Measurements from ENCODE around the gene AJUBA. TPM values are rescaled to one million over a fixed set of nuclear protein-coding genes. Genes with fewer than 3 reads are reported as not detected.
A peak's percentile ranks its signal among the peaks of the same experiment; 100 is the strongest.

The AJUBA gene
- total RNA-seq: 1 to 10 TPM; 2.8 to 3.9 TPM
- polyA plus RNA-seq: 1 to 10 TPM in 1 of 2 donors, under 1 TPM in 1; 0.30 to 1.3 TPM

DNA sequence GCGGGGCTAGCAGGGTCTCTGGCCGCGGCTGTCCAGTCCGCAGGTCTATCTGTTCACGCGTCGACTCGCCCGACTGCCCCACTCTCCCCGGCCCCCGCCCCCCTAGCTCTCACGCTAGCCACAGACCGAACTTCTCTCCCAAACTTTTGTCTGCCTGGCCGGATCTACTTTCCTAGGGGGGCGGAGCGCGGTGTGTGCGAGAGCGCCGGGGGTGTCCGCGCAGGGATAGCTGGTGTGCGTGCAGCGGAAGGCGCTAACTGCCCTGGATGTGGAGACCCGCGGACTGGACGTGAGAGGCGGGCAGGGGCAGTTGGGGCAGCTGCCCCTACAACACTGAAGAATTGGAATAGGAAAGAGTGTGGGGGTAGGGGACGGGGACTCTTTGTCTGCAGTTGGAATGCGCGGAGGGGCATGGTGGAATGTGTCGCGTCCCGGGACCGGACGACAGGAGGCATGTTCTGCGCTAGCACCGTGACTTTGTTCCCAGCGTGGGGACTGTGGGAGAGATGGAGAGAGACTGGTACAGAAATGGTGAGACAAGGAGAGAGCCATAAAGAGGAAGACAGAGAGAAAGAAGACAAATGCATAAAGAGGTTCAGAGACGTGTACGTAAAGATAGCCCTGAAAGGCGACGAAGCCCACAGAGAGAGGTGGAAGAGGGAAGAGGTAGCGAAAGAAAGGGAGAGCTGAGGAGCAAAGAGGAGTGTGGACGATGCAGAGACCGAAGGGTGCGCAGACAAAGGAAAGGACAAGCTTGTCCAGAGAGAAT is at the start of gene AJUBA:
AJUBA (minus strand) TSS at position 75 of the 769 bp plus-strand sequence. CDS start 285 bp downstream, outside the sequence.
- POLR2A ChIA-PET (ENCODE audit: partially characterized antibody): interaction anchor here (0.6 to 4.1 kb wide), 16 partner anchors 9 to 426 kb away, joined by 3 to 30 read pairs (median 5); partner anchors contain the start of genes ACIN1, C14orf119, DAD1 and HAUS4
- Mint-ChIP-seq H3K27me3 (no peaks in the 10 kb centered on the region), H3K4me1 (peaks cover 3 to 14% (median 6%) of the 10 kb centered on the region in 4 donors), H3K36me3 (peaks cover 0 to 5% of the 10 kb centered on the region in 2 donors), H3K4me3 (peak within 1 kb of the TSS in 4 of 8 donors; percentile 79 to 83 (median 82)), H3K9me3 (peaks cover 0 to 3% (median 0%) of the 10 kb centered on the region in 8 donors), H3K27ac (peak within 1 kb of the TSS in 2 of 7 donors; percentile 34 to 52)
- DNase-seq: peak; percentile 66 to 80 (median 68)
- CTCF ChIA-PET (ENCODE audit: partially characterized antibody): interaction anchor here (0.8 to 38.6 kb wide), 16 partner anchors 10 to 426 kb away, joined by 3 to 1070 read pairs (median 4); partner anchors contain the start of genes CDH24, HAUS4, PRMT5 and REM2
- no peaks in the 10 kb centered on the region for H3K27me3 ChIP-seq (ENCODE audit: insufficient read depth, low read length)
- H3K4me1 ChIP-seq (ENCODE audit: insufficient read depth, low read length): peaks cover 19% of the 10 kb centered on the region
- H3K27ac ChIP-seq (ENCODE audit: low read depth, low read length): peak within 1 kb of the TSS; percentile 11
- H3K4me3 ChIP-seq (ENCODE audit: low read length in 2 of 2): peak within 1 kb of the TSS; percentile 76 to 92
- intact Hi-C loops (cut with micrococcal nuclease): loop anchor here (1.0 to 5.0 kb wide), 7 partner anchors 9 to 412 kb away; partner anchors contain the start of gene LRP10
- H3K36me3 ChIP-seq (ENCODE audit: insufficient read depth, low read length): no peaks in the 10 kb centered on the region
- H3K9me3 ChIP-seq (ENCODE audit: control insufficient read depth in 1 of 2, low read length in 2 of 2): no peaks in the 10 kb centered on the region

DNA sequence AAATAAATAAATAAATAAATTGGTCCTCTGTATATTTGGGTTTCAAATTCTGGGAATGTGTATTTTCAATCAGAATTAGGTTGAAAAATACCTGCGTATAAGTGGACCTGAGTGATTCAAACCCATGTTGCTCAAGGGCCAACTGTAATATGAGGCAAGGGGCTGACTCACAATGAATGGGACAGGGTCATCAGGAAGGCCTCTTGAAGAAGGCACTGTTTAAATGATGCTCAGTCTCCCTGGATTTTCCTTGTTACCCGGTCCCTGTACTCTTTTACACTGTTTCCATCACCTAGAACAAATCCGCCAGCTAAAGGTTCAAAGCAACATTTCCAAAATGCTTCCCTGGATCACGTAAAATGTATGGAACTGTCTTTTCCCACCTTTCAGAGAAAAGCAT is 48.6 kb upstream of the AJUBA start:
- no peaks in the 10 kb centered on the region for H3K27me3 Mint-ChIP-seq
- DNase-seq: no peak
- Histone ChIP-seq H3K4me3 (ENCODE audit: low read length in 2 of 2) (no peak overlapping the region), H3K27me3 (ENCODE audit: insufficient read depth, low read length) (no peaks in the 10 kb centered on the region), H3K9me3 (ENCODE audit: control insufficient read depth in 1 of 2, low read length in 2 of 2) (no peaks in the 10 kb centered on the region), H3K4me1 (ENCODE audit: insufficient read depth, low read length) (peaks cover 38% of the 10 kb centered on the region), H3K36me3 (ENCODE audit: insufficient read depth, low read length) (peaks cover 21% of the 10 kb centered on the region), H3K27ac (ENCODE audit: low read depth, low read length) (no peak overlapping the region)
- peak overlapping the region in 4 of 7 donors; percentile 5 to 63 (median 29) for H3K27ac Mint-ChIP-seq
- peaks cover 35 to 39% of the 10 kb centered on the region in 2 donors for H3K36me3 Mint-ChIP-seq
- ChIA-PET CTCF (ENCODE audit: partially characterized antibody) (interaction anchor here (0.9 to 1.2 kb wide), 2 partner anchors 24 to 38 kb away, joined by 3 read pairs; no protein-coding TSS in a partner anchor), POLR2A (ENCODE audit: partially characterized antibody) (interaction anchor here (0.6 to 1.1 kb wide), 3 partner anchors 24 to 53 kb away, joined by 3 to 4 read pairs (median 3); no protein-coding TSS in a partner anchor)
- H3K9me3 Mint-ChIP-seq: peaks cover 0 to 2% (median 0%) of the 10 kb centered on the region in 8 donors
- H3K4me1 Mint-ChIP-seq: peaks cover 30 to 62% (median 48%) of the 10 kb centered on the region in 4 donors
- intact Hi-C loops (cut with micrococcal nuclease): no loop called here
- no peak overlapping the region for H3K4me3 Mint-ChIP-seq

GRCh38 chr14:23028799-23029198 is 46.4 kb upstream of the AJUBA start:
- POLR2A ChIA-PET (ENCODE audit: partially characterized antibody): interaction anchor here (1.4 to 3.2 kb wide), 4 partner anchors 21 to 72 kb away, joined by 4 to 20 read pairs (median 5); partner anchors contain the start of genes ACIN1 and HAUS4
- Mint-ChIP-seq H3K4me1 (peaks cover 34 to 60% (median 47%) of the 10 kb centered on the region in 4 donors), H3K27me3 (no peaks in the 10 kb centered on the region), H3K36me3 (peaks cover 49% of the 10 kb centered on the region in 2 donors), H3K9me3 (peaks cover 0 to 3% (median 0%) of the 10 kb centered on the region in 8 donors), H3K27ac (peak overlapping the region; percentile 39 to 88 (median 54)), H3K4me3 (peak overlapping the region in 7 of 8 donors; percentile 12 to 77 (median 52))
- Histone ChIP-seq H3K27ac (ENCODE audit: low read depth, low read length) (peak overlapping the region; percentile 18), H3K4me1 (ENCODE audit: insufficient read depth, low read length) (peaks cover 40% of the 10 kb centered on the region), H3K9me3 (ENCODE audit: control insufficient read depth in 1 of 2, low read length in 2 of 2) (no peaks in the 10 kb centered on the region), H3K27me3 (ENCODE audit: insufficient read depth, low read length) (no peaks in the 10 kb centered on the region), H3K4me3 (ENCODE audit: low read length in 2 of 2) (no peak overlapping the region), H3K36me3 (ENCODE audit: insufficient read depth, low read length) (peaks cover 26% of the 10 kb centered on the region)
- intact Hi-C loops (cut with micrococcal nuclease): no loop called here
- CTCF ChIA-PET (ENCODE audit: partially characterized antibody): interaction anchor here (0.6 to 4.2 kb wide), 11 partner anchors 22 to 205 kb away, joined by 3 to 17 read pairs (median 3); partner anchors contain the start of gene CDH24
- peak in 4 of 5 donors; percentile 36 to 47 (median 38) for DNase-seq

DNA sequence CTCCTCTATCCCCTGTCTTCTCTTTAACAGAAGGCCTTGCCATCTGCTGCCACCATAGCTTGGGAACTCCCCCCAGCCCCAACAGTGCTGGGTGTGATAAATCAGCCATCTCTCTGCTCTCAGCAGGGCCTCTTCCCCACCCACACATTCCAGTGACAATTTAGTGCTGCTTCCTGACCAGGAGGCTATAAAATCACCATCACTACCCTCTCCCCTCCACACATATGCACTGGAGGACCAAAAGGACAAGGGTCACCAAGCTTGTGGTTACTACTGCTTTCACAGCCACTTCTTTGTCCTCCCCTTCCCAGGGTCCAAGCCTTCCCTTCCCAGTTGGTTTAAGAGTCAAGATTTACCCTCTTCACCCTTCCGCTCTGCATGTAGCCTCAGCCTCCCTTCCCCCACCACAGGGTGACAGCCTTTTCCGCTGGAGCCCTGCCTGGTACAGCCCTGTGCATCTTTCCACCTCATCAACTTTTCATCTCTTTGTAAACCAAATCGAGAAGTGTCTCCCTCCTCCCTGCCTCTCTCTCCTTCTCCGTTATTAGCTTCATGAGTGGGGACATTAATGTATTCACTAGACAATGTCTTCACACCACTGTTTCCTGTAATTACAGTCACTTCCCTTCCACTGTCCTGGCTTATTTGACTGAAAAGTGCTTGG is 42.9 kb upstream of the AJUBA start:
- Mint-ChIP-seq H3K4me1 (peaks cover 32 to 53% (median 41%) of the 10 kb centered on the region in 4 donors), H3K9me3 (peaks cover 0 to 1% (median 0%) of the 10 kb centered on the region in 8 donors), H3K27ac (peak overlapping the region in 5 of 7 donors; percentile 19 to 68 (median 61)), H3K4me3 (peak overlapping the region in 3 of 8 donors; percentile 49 to 62 (median 60)), H3K36me3 (peaks cover 33 to 36% of the 10 kb centered on the region in 2 donors), H3K27me3 (no peaks in the 10 kb centered on the region)
- peaks cover 9% of the 10 kb centered on the region for H3K36me3 ChIP-seq (ENCODE audit: insufficient read depth, low read length)
- peaks cover 46% of the 10 kb centered on the region for H3K4me1 ChIP-seq (ENCODE audit: insufficient read depth, low read length)
- intact Hi-C loops (cut with micrococcal nuclease): no loop called here
- no peak for DNase-seq
- H3K27ac ChIP-seq (ENCODE audit: low read depth, low read length): no peak overlapping the region
- no peaks in the 10 kb centered on the region for H3K27me3 ChIP-seq (ENCODE audit: insufficient read depth, low read length)
- no peak overlapping the region for H3K4me3 ChIP-seq (ENCODE audit: low read length in 2 of 2)
- POLR2A ChIA-PET (ENCODE audit: partially characterized antibody): interaction anchor here (1.1 to 6.2 kb wide), 3 partner anchors 9 to 43 kb away, joined by 3 to 42 read pairs (median 5); partner anchors contain the start of gene AJUBA
- CTCF ChIA-PET (ENCODE audit: partially characterized antibody): interaction anchor here (1.4 to 2.0 kb wide), 4 partner anchors 29 to 52 kb away, joined by 3 to 7 read pairs (median 4); no protein-coding TSS in a partner anchor
- no peaks in the 10 kb centered on the region for H3K9me3 ChIP-seq (ENCODE audit: control insufficient read depth in 1 of 2, low read length in 2 of 2)

- Histone ChIP-seq H3K4me1 (ENCODE audit: insufficient read depth, low read length) (peaks cover 46% of the 10 kb centered on the region), H3K36me3 (ENCODE audit: insufficient read depth, low read length) (peaks cover 9% of the 10 kb centered on the region), H3K9me3 (ENCODE audit: control insufficient read depth in 1 of 2, low read length in 2 of 2) (no peaks in the 10 kb centered on the region), H3K27me3 (ENCODE audit: insufficient read depth, low read length) (no peaks in the 10 kb centered on the region), H3K27ac (ENCODE audit: low read depth, low read length) (no peak overlapping the region), H3K4me3 (ENCODE audit: low read length in 2 of 2) (no peak overlapping the region)
- Mint-ChIP-seq H3K4me3 (peak overlapping the region in 1 of 8 donors; percentile 62), H3K27me3 (no peaks in the 10 kb centered on the region), H3K36me3 (peaks cover 33 to 36% of the 10 kb centered on the region in 2 donors), H3K27ac (peak overlapping the region in 3 of 7 donors; percentile 19 to 68 (median 61)), H3K4me1 (peaks cover 33 to 53% (median 41%) of the 10 kb centered on the region in 4 donors), H3K9me3 (peaks cover 0 to 1% (median 0%) of the 10 kb centered on the region in 8 donors)
- intact Hi-C loops (cut with micrococcal nuclease): no loop called here
- DNase-seq: no peak
- POLR2A ChIA-PET (ENCODE audit: partially characterized antibody): interaction anchor here (1.7 to 6.2 kb wide), 2 partner anchors 8 to 18 kb away, joined by 5 to 42 read pairs; no protein-coding TSS in a partner anchor
- CTCF ChIA-PET (ENCODE audit: partially characterized antibody): interaction anchor here (1.0 to 2.0 kb wide), 7 partner anchors 18 to 52 kb away, joined by 3 to 9 read pairs (median 4); partner anchors contain the start of gene CDH24
Observed at GRCh38 chr14:23024612-23025075, 42.3 kb upstream of the AJUBA start.

DNA sequence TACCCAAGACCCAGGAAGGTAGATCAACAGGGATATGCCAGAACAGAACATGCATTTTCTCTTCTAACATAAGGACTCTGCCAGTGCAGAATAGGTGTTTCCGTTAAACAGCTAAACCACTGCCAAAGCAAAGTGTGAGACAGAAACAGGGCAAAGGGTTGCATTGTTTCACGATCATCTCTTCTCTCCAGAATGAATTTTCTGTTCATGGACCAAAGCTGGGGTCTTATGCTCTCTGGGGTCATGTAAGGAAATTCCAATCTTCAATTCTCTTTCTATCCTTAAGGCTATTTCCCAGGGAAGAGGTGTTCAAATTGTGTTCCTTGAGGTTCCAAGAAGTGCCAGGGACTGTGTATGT is 41.4 kb upstream of the AJUBA start:
- intact Hi-C loops (cut with micrococcal nuclease): no loop called here
- H3K4me3 Mint-ChIP-seq: no peak overlapping the region
- H3K27ac Mint-ChIP-seq: peak overlapping the region in 3 of 7 donors; percentile 38 to 41 (median 39)
- peaks cover 28 to 31% of the 10 kb centered on the region in 2 donors for H3K36me3 Mint-ChIP-seq
- no peak for DNase-seq
- H3K27me3 Mint-ChIP-seq: no peaks in the 10 kb centered on the region
- H3K9me3 Mint-ChIP-seq: peaks cover 0 to 1% (median 0%) of the 10 kb centered on the region in 8 donors
- peaks cover 9% of the 10 kb centered on the region for H3K36me3 ChIP-seq (ENCODE audit: insufficient read depth, low read length)
- no peak overlapping the region for H3K27ac ChIP-seq (ENCODE audit: low read depth, low read length)
- ChIA-PET CTCF (ENCODE audit: partially characterized antibody) (interaction anchor here (1.0 to 2.0 kb wide), 7 partner anchors 17 to 51 kb away, joined by 3 to 9 read pairs (median 4); partner anchors contain the start of gene CDH24), POLR2A (ENCODE audit: partially characterized antibody) (interaction anchor here (0.9 to 6.2 kb wide), 3 partner anchors 11 to 17 kb away, joined by 5 to 42 read pairs (median 7); partner anchors contain the start of gene PSMB5)
- H3K27me3 ChIP-seq (ENCODE audit: insufficient read depth, low read length): no peaks in the 10 kb centered on the region
- no peak overlapping the region for H3K4me3 ChIP-seq (ENCODE audit: low read length in 2 of 2)
- peaks cover 39% of the 10 kb centered on the region for H3K4me1 ChIP-seq (ENCODE audit: insufficient read depth, low read length)
- H3K9me3 ChIP-seq (ENCODE audit: control insufficient read depth in 1 of 2, low read length in 2 of 2): no peaks in the 10 kb centered on the region
- H3K4me1 Mint-ChIP-seq: peaks cover 26 to 45% (median 34%) of the 10 kb centered on the region in 4 donors
